IMR-90 (cell line): ENCODE measurements around the gene CCNDBP1. TPM values are rescaled to one million over a fixed set of nuclear protein-coding genes. Genes with fewer than 3 reads are reported as not detected.
"Not testable (repeated sequence)": the region's sequence is repeated elsewhere in the genome, so short reads cannot be mapped to it uniquely, and the experiment has no call there.

ENCODE experiments used
- ATAC-seq: fragments of 200-7000 bp; cut with Tn5 transposase; 2 replicates; pipeline ENCODE4 v1.9.1; 2020; ENCODE audit warnings: low read depth, mild to moderate bottlenecking, moderate library complexity
- BruUV-seq: library from RNA; stranded (reverse); fragments of 400-500 nt; replicated peaks from 2 replicates; lab custom pipeline; 2021; lab: Mats Ljungman, UMichigan
- CTCF ChIA-PET: fragments of 300-600 bp; formaldehyde crosslinking; extraction: SDS; loops from one replicate; lab custom pipeline; 2021; ENCODE audit warnings: antibody characterized with exemption; lab: Yijun Ruan, JAX
- POLR2A ChIA-PET: fragments of 300-600 bp; sonication (Branson Sonifier 250); formaldehyde crosslinking; loops from one replicate; lab custom pipeline; 2022; ENCODE audit warnings: antibody characterized with exemption; ENCODE audit not compliant: unreplicated experiment; lab: Charles Lee
- DNase-seq: peaks from one replicate; pipeline ENCODE4 v3.0.0; 2013
- H2AFZ ChIP-seq: replicated peaks from 2 replicates; pipeline ENCODE3; 2013; ENCODE audit warnings: low read length, mild to moderate bottlenecking; ENCODE audit not compliant: poor library complexity
- H2AK5ac ChIP-seq: 2 replicates; pipeline ENCODE4 v1.6.1; 2013; ENCODE audit warnings: low read depth, low read length, inconsistent platforms
- H2AK9ac ChIP-seq: replicated peaks from 2 replicates; pipeline ENCODE3; 2013; ENCODE audit warnings: mild to moderate bottlenecking, low read depth, low read length, moderate library complexity; ENCODE audit not compliant: poor library complexity
- H2BK120ac ChIP-seq: 2 replicates; pipeline ENCODE4 v1.6.1; 2013; ENCODE audit warnings: low read depth, low read length, inconsistent platforms
- H2BK15ac ChIP-seq: 3 replicates; pipeline ENCODE4 v1.6.1; 2013; ENCODE audit warnings: low read depth, low read length, inconsistent platforms
- H2BK20ac ChIP-seq: 2 replicates; pipeline ENCODE4 v1.6.1; 2013; ENCODE audit warnings: low read depth, mild to moderate bottlenecking, inconsistent platforms, low read length, moderate library complexity
- H2BK5ac ChIP-seq: 2 replicates; pipeline ENCODE4 v1.6.1; 2013; ENCODE audit warnings: mild to moderate bottlenecking, low read depth, low read length, inconsistent platforms; ENCODE audit not compliant: poor library complexity, severe bottlenecking
- H3K14ac ChIP-seq: replicated peaks from 2 replicates; pipeline ENCODE4 v1.6.1; 2013; ENCODE audit warnings: low read depth, low read length, inconsistent platforms
- H3K18ac ChIP-seq: 2 replicates; pipeline ENCODE4 v1.6.1; 2013; ENCODE audit warnings: low read depth, low read length, control low read depth
- H3K23ac ChIP-seq: 2 replicates; pipeline ENCODE4 v1.6.1; 2013; ENCODE audit warnings: low read depth, low read length, inconsistent platforms
- H3K27ac ChIP-seq: 2 replicates; pipeline ENCODE4 v1.5.1; 2013; ENCODE audit warnings: mild to moderate bottlenecking, control low read depth, low read length; ENCODE audit not compliant: insufficient read depth
- H3K27me3 ChIP-seq: 2 replicates; pipeline ENCODE4 v1.6.1; 2013; ENCODE audit warnings: low read length; ENCODE audit not compliant: control insufficient read depth, insufficient read depth
- H3K36me3 ChIP-seq: 2 replicates; pipeline ENCODE4 v1.6.1; 2013; ENCODE audit warnings: low read length, mixed read lengths; ENCODE audit not compliant: control insufficient read depth, insufficient read depth
- H3K4ac ChIP-seq: 2 replicates; pipeline ENCODE4 v1.6.1; 2013; ENCODE audit warnings: low read depth, low read length, inconsistent platforms
- H3K4me1 ChIP-seq: 2 replicates; pipeline ENCODE4 v1.6.1; 2013; ENCODE audit warnings: low read length, mixed read lengths; ENCODE audit not compliant: control insufficient read depth, insufficient read depth
- H3K4me2 ChIP-seq: 2 replicates; pipeline ENCODE4 v1.6.1; 2013; ENCODE audit warnings: low read depth, mild to moderate bottlenecking, control low read depth, low read length, moderate library complexity
- H3K4me3 ChIP-seq: 2 replicates; pipeline ENCODE4 v1.5.1; 2013; ENCODE audit warnings: low read depth, mild to moderate bottlenecking, control low read depth, low read length, moderate library complexity; ENCODE audit not compliant: insufficient read depth
- H3K56ac ChIP-seq: 2 replicates; pipeline ENCODE4 v1.6.1; 2013; ENCODE audit warnings: low read length, inconsistent platforms; ENCODE audit not compliant: insufficient read depth; ENCODE audit errors: extremely low read depth
- H3K79me1 ChIP-seq, 2 experiments: 2 replicates each; pipeline ENCODE4 v1.6.1; 2013; ENCODE audit warnings: low read length in 2 of 2, inconsistent platforms in 1 of 2, low read depth in 1 of 2
- H3K9ac ChIP-seq: 2 replicates; pipeline ENCODE4 v1.6.1; 2013; ENCODE audit warnings: low read depth, low read length, control low read depth
- H3K9me1 ChIP-seq: 2 replicates; pipeline ENCODE4 v1.6.1; 2013; ENCODE audit warnings: low read length, inconsistent platforms; ENCODE audit not compliant: insufficient read depth
- H3K9me3 ChIP-seq: 2 replicates; pipeline ENCODE4 v1.6.1; 2013; ENCODE audit warnings: low read length; ENCODE audit not compliant: control insufficient read depth, insufficient read depth
- H4K20me1 ChIP-seq: 2 replicates; pipeline ENCODE4 v1.6.1; 2013; ENCODE audit warnings: low read length, inconsistent platforms; ENCODE audit not compliant: insufficient read depth
- H4K5ac ChIP-seq: 2 replicates; pipeline ENCODE4 v1.6.1; 2013; ENCODE audit warnings: mild to moderate bottlenecking, low read depth, low read length, control low read depth
- H4K8ac ChIP-seq, 2 experiments: 2 replicates each; pipeline ENCODE4 v1.6.1; 2013; ENCODE audit warnings: low read depth in 2 of 2, low read length in 2 of 2, control low read depth in 1 of 2, inconsistent platforms in 1 of 2
- H4K91ac ChIP-seq: 2 replicates; pipeline ENCODE4 v1.6.1; 2013; ENCODE audit warnings: low read depth, low read length, inconsistent platforms; ENCODE audit not compliant: insufficient read depth
- WGBS, 2 experiments: methylation state at CpG; one replicate each; pipeline versions ENCODE4 v1.1.5 to v1.1.7; 2013; ENCODE audit warnings: missing lambda C conversion rate in 2 of 2; ENCODE audit not compliant: insufficient read length in 1 of 2; ENCODE audit errors: extremely low coverage in 2 of 2; 5-methylcytosine and 5-hydroxymethylcytosine counted together
- dilution Hi-C: fragments of 300-500 bp; cut with HindIII; formaldehyde crosslinking; loops from one replicate; pipeline ENCODE4 v1.14.3; 2018; ENCODE audit warnings: low sequenced_read_pairs; ENCODE audit not compliant: unreplicated experiment
- in situ Hi-C: fragments of 300-500 bp; cut with MboI; formaldehyde crosslinking; loops from 3 replicates; pipeline ENCODE4 v1.14.3; 2019; ENCODE audit warnings: low sequenced_read_pairs, inconsistent platforms, mixed read lengths
- intact Hi-C: fragments of 100-400 bp; cut with micrococcal nuclease; formaldehyde crosslinking; loops from 2 replicates; pipeline ENCODE4 v1.10.0; 2022
- polyA plus RNA-seq, 3 experiments: library from polyadenylated mRNA; depleted of rRNA; stranded (reverse); fragments of >200 nt; gene quantifications; 2 replicates each; pipeline ENCODE4 v1.2.3, GENCODE V29; 2012; ENCODE audit warnings: low replicate concordance in 1 of 3
- total RNA-seq: library from RNA; depleted of rRNA; stranded (reverse); fragments of >200 nt; gene quantifications from 2 replicates; pipeline ENCODE4 v1.2.3, GENCODE V29; 2012

CCNDBP1 gene
- total and polyA plus RNA-seq, 2 of the 4 experiments (the other 2 are of a cell fraction): 34.9 to 40.3 TPM

DNA sequence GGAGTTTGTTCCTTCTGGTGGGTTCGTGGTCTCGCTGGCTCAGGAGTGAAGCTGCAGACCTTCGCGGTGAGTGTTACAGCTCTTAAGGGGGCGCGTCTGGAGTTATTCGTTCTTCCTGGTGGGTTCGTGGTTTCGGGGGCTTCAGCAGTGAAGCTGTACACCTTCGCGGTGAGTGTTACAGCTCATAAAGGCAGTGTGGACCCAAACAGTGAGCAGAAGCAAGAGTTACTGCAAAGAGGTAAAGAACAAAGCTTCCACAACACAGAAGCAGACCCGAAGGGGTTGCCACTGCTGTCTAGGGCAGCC, 40.7 kb downstream of the CCNDBP1 start:
- no CpG with 5 or more reads among the region's 12 CpGs for WGBS, 2 experiments
- in situ Hi-C loops, H3K4ac ChIP-seq, DNase-seq, H3K9me1 ChIP-seq, H2AK5ac ChIP-seq, POLR2A ChIA-PET, ATAC-seq, H2AK9ac ChIP-seq, H3K27ac ChIP-seq, H4K8ac ChIP-seq, H3K4me2 ChIP-seq, H4K5ac ChIP-seq, H2AFZ ChIP-seq, H2BK5ac ChIP-seq, H3K4me3 ChIP-seq, H3K9ac ChIP-seq, H3K36me3 ChIP-seq, H3K14ac ChIP-seq, H3K9me3 ChIP-seq, H2BK120ac ChIP-seq, H2BK15ac ChIP-seq, H4K91ac ChIP-seq, H3K4me1 ChIP-seq, H3K56ac ChIP-seq, H3K18ac ChIP-seq, dilution Hi-C loops, H3K23ac ChIP-seq, H2BK20ac ChIP-seq, BruUV-seq, H4K20me1 ChIP-seq, H3K79me1 ChIP-seq: not testable (repeated sequence)
- intact Hi-C loops: loop anchor here (1.0 kb wide), 1 partner anchor 59 kb away; no protein-coding TSS in a partner anchor
- CTCF ChIA-PET: interaction anchor here (1.0 to 3.5 kb wide), 7 partner anchors 10 to 62 kb away, joined by 3 to 37 read pairs (median 5); no protein-coding TSS in a partner anchor
- H3K27me3 ChIP-seq: peaks cover 29% of the 10 kb centered on the region
